ENCODE results near the gene ECE1. TPM values are rescaled to one million over a fixed set of nuclear protein-coding genes. Genes with fewer than 3 reads are reported as not detected.
A peak's percentile ranks its signal among the peaks of the same experiment; 100 is the strongest.
"Not testable (repeated sequence)": the region's sequence is repeated elsewhere in the genome, so short reads cannot be mapped to it uniquely, and the experiment has no call there.

ECE1 gene
- total and polyA plus RNA-seq, 2 experiments from 2014 or later = 82.3 to 100 TPM

DNA sequence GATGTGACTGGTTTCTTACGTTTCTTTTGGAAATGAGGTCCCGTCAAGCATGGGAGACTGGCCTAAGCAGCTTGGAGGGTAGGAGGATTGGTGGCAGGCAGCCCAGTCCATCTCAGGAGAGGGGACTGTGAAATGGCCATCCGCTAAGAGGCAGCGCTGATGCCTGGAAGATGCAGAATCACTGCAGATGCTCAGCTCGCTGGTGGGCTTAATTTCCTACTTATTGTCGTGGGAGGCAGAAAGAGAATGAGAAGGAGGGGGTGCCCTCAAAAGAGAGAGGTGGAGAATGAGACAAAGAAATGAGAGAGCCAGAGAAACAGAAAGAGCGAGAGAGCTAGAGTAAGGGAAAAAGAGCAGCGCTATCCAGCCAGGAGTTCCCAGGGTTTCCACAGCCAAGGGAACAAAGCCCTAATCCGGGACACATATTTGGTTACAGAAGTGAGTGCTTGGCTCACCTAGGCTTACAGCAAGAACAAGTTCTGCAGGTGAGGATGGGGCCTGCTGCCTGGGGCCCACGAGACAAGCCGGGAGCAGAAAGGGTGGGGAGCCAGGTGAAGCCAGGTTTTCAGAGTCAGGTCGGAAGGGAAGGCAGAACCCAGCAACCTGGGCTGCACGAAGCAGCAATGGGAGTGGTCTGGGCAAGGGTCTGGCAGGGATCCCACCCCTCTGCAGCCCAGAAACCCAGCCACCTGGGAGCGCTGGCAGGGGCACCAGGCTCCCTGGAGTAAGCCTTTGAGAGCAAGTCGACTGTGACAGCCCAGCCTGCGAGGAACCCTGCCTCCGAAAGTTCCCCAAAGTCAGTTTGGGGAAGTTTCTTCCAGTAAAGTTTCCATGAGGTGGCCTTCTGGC lies 5.8 kb downstream of the ECE1 start:
- Histone ChIP-seq H3K9me3 (ENCODE audit: low read depth) (no peaks in the 10 kb centered on the region), H3K27me3 (replicated peaks; ENCODE audit: insufficient read depth) (no peaks in the 10 kb centered on the region), H3K9me2 (ENCODE audit: insufficient read depth) (no peaks in the 10 kb centered on the region), H3F3A (ENCODE audit: insufficient read depth) (peaks cover 29% of the 10 kb centered on the region), H2AFZ (no peak overlapping the region), H3K4me1 (ENCODE audit: insufficient read depth) (peaks cover 9% of the 10 kb centered on the region), H3K4me2 (ENCODE audit: unreplicated experiment) (no peak overlapping the region), H3K79me2 (ENCODE audit: insufficient read depth) (peaks cover 62% of the 10 kb centered on the region), H3K4me3 (no peak overlapping the region), H4K20me1 (ENCODE audit: insufficient read depth) (no peaks in the 10 kb centered on the region), H3K27ac (no peak overlapping the region), H3K36me3 (ENCODE audit: low read depth) (no peaks in the 10 kb centered on the region), H3K9ac (no peak overlapping the region)
- 73 to 77% methylated on average over 17 of the region's 17 CpGs for WGBS, 2 experiments (ENCODE audit: low coverage in 1 of 2, low lambda C conversion rate in 2 of 2, missing lambda C conversion rate in 2 of 2)
- no peak for DNase-seq
- in situ Hi-C loops (cut with MboI) = no loop called here
- no peak for TF ChIP-seq EZH2phosphoT487 (IDR thresholded peaks at IDR 0.05; ENCODE audit: insufficient read depth, low read depth)
- TF ChIP-seq EZH2 (IDR thresholded peaks at IDR 0.05; ENCODE audit: insufficient read depth, poor library complexity, severe bottlenecking) = no peak

- no peak for TF ChIP-seq EZH2phosphoT487 (IDR thresholded peaks at IDR 0.05; ENCODE audit: insufficient read depth, low read depth)
- peaks cover 31% of the 10 kb centered on the region for H3F3A ChIP-seq (ENCODE audit: insufficient read depth)
- H3K79me2 ChIP-seq (ENCODE audit: insufficient read depth) = peaks cover 61% of the 10 kb centered on the region
- no peak for DNase-seq
- H3K4me1 ChIP-seq (ENCODE audit: insufficient read depth) = peaks cover 14% of the 10 kb centered on the region
- H3K27ac ChIP-seq = no peak overlapping the region
- H3K9me3 ChIP-seq (ENCODE audit: low read depth) = no peaks in the 10 kb centered on the region
- no peak overlapping the region for H2AFZ ChIP-seq
- no peaks in the 10 kb centered on the region for H3K27me3 ChIP-seq (replicated peaks; ENCODE audit: insufficient read depth)
- H4K20me1 ChIP-seq (ENCODE audit: insufficient read depth) = no peaks in the 10 kb centered on the region
- H3K4me3 ChIP-seq = no peak overlapping the region
- in situ Hi-C loops (cut with MboI) = no loop called here
- no peak overlapping the region for H3K9ac ChIP-seq
- peaks cover 3% of the 10 kb centered on the region; the same call in 1 of the 2 replicates for H3K36me3 ChIP-seq (ENCODE audit: low read depth)
- H3K9me2 ChIP-seq (ENCODE audit: insufficient read depth) = no peaks in the 10 kb centered on the region
- H3K4me2 ChIP-seq (ENCODE audit: unreplicated experiment) = no peak overlapping the region
- 89 to 91% methylated on average over 7 of the region's 7 CpGs for WGBS, 2 experiments (ENCODE audit: low coverage in 1 of 2, low lambda C conversion rate in 2 of 2, missing lambda C conversion rate in 2 of 2)
Observed at GRCh38 chr1:21283524-21283923, 6.7 kb downstream of the ECE1 start.

- 98 to 100% methylated on average over 4 of the region's 4 CpGs for WGBS, 2 experiments (ENCODE audit: low coverage in 1 of 2, low lambda C conversion rate in 2 of 2, missing lambda C conversion rate in 2 of 2)
Observed at GRCh38 chr1:21282020-21282419, 8.2 kb downstream of the ECE1 start.

GRCh38 chr1:21280482-21280881 lies 9.8 kb downstream of the ECE1 start:
- Histone ChIP-seq H3K9me3 (ENCODE audit: low read depth) (no peaks in the 10 kb centered on the region), H3K27me3 (replicated peaks; ENCODE audit: insufficient read depth) (no peaks in the 10 kb centered on the region), H3K9ac (peak overlapping the region; percentile 70), H3K4me2 (ENCODE audit: unreplicated experiment) (peak overlapping the region; percentile 40), H3K4me3 (no peak overlapping the region), H4K20me1 (ENCODE audit: insufficient read depth) (no peaks in the 10 kb centered on the region), H3F3A (ENCODE audit: insufficient read depth) (peaks cover 22% of the 10 kb centered on the region), H2AFZ (no peak overlapping the region), H3K27ac (peak overlapping the region; percentile 81), H3K79me2 (ENCODE audit: insufficient read depth) (peaks cover 53% of the 10 kb centered on the region), H3K36me3 (ENCODE audit: low read depth) (peaks cover 8% of the 10 kb centered on the region; the same call in 1 of the 2 replicates), H3K9me2 (ENCODE audit: insufficient read depth) (no peaks in the 10 kb centered on the region), H3K4me1 (ENCODE audit: insufficient read depth) (peaks cover 20% of the 10 kb centered on the region)
- 56 to 64% methylated on average over 4 of the region's 4 CpGs for WGBS, 2 experiments (ENCODE audit: low coverage in 1 of 2, low lambda C conversion rate in 2 of 2, missing lambda C conversion rate in 2 of 2)
- no peak for DNase-seq
- no peak for TF ChIP-seq EZH2 (IDR thresholded peaks at IDR 0.05; ENCODE audit: insufficient read depth, poor library complexity, severe bottlenecking)
- TF ChIP-seq EZH2phosphoT487 (IDR thresholded peaks at IDR 0.05; ENCODE audit: insufficient read depth, low read depth) = no peak
- in situ Hi-C loops (cut with MboI) = no loop called here

More at GRCh38 chr1:21282020-21282419, 8.2 kb downstream of the ECE1 start:
- H3K9ac ChIP-seq; H4K20me1 ChIP-seq (ENCODE audit: insufficient read depth); H3K4me3 ChIP-seq; H3K27me3 ChIP-seq (replicated peaks; ENCODE audit: insufficient read depth); H3K4me2 ChIP-seq (ENCODE audit: unreplicated experiment); DNase-seq; H2AFZ ChIP-seq; H3K9me2 ChIP-seq (ENCODE audit: insufficient read depth); H3K27ac ChIP-seq; in situ Hi-C loops (cut with MboI); H3K9me3 ChIP-seq (ENCODE audit: low read depth); H3K36me3 ChIP-seq (ENCODE audit: low read depth): not testable (repeated sequence)
- H3K4me1 ChIP-seq (ENCODE audit: insufficient read depth) = peaks cover 20% of the 10 kb centered on the region
- H3F3A ChIP-seq (ENCODE audit: insufficient read depth) = peaks cover 31% of the 10 kb centered on the region
- H3K79me2 ChIP-seq (ENCODE audit: insufficient read depth) = peaks cover 66% of the 10 kb centered on the region
